GM19467 (cell line): ENCODE results near the gene PDGFRB.

Source experiments
- ATAC-seq: cut with Tn5 transposase; IDR thresholded peaks from one replicate; pipeline ENCODE4 v1.9.1; 2021; ENCODE audit warnings: mild to moderate bottlenecking, moderate library complexity; ENCODE audit not compliant: unreplicated experiment

PDGFRB gene

DNA sequence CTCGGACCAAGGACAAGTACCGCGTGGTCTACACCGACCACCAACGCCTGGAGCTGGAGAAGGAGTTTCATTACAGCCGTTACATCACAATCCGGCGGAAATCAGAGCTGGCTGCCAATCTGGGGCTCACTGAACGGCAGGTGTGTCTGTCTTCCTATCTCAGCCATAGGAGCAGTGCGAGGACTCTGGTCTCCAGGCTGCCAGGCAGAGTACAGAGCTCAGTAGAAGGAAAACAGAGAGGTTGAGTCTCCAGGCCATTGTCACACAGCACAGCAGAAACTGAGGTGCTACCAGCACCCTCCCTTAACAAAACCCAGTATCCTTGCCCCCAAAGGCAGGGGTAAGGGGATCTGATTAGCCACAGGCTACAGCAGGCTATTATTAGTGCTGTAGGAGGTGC is 27.1 kb upstream of the PDGFRB start:
- ATAC-seq = no peak

DNA sequence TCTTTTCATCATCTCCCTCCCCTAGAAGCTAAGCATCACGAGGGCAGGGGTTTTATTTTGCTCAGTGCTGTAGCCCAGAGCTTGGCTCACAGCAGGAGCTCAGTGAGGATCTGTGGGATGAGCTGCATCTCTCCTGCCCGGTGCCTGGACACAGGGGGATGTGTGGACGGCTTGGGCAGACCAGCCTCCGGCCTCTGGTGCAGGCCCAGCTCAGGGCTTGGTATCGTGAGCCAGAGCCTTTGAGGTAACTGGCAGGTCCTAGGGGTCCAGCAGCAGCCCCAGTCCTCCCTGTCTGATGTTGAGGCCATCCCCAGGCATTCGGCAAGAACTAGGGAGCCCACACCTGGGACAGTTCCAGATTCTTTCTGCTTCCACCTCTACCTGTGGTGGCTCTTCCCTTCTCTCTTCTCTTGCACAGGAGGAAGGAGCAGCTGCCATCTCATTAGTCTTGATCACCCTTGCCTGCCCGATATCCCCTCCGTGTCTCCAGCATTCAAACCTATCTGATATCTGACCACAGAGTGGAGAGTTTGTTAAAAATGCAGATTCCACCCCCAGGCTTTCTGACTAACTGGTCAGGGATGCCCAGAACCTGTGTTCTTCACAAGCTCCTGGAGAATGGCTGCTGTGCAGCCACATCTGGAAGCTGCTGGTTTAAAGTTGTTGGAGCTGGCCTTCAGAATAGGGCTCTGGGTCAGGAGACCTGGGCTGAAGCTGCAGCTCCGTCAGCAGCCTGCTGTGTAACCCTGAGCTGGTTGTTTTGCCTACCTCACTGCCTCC is 26.3 kb upstream of the PDGFRB start:
- no peak for ATAC-seq

DNA sequence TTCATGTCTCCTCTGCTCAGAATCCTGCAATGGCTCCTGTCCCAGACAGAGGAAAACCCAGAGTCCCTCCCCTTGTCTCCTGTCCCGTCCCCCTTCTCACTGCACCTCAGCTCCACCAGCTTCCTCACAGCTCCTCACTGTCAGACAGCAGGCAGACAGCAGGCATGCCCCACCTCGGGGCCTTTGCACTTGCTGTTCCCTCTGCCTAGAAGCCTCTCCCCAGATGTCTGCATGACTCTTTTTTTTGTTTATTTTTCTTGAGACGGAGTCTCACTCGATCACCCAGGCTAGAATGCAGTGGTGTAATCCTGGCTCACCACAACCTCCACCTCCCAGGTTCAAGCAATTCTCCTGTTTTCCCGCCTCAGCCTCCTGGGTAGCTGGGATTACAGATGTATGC is 25.4 kb upstream of the PDGFRB start:
- no peak for ATAC-seq

DNA sequence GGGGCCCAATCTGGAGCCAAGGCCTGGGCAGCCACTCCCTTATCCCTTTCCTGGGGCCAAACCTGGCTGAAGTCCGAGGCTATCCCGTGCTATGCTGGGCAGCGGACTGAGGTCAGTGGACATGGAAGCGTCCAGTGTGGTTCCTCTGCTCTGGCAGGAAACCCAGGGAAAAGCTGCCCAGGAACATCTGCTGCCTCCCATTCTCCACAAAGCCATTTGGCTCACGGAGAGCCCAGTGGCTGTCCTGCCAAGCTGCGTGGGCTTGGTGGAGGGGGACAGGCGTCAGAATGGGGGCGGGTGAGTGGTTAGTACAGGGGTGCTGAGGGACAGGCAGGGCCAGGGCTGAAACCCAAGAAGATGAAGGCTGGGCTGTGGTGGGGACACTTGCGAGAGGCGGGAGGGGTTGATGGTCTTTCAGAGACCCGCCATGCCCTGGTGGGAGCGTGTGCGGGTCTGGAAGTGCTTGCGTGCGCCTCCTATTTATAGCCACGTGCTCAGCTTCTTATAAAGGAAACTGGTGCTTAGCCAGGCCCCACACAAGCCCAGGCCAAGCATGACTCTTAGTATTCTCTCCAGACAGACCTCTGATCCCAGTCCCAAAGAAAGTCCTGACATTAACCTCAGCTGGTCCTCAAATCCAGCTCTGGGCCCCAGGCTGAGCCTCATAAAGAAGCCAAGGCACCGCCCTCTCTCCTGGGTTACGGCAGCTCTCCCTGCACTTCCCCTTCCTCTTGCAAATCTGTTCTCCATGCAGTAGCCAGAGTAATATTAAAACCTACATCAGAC is 24.8 kb upstream of the PDGFRB start:
- ATAC-seq = no peak

DNA sequence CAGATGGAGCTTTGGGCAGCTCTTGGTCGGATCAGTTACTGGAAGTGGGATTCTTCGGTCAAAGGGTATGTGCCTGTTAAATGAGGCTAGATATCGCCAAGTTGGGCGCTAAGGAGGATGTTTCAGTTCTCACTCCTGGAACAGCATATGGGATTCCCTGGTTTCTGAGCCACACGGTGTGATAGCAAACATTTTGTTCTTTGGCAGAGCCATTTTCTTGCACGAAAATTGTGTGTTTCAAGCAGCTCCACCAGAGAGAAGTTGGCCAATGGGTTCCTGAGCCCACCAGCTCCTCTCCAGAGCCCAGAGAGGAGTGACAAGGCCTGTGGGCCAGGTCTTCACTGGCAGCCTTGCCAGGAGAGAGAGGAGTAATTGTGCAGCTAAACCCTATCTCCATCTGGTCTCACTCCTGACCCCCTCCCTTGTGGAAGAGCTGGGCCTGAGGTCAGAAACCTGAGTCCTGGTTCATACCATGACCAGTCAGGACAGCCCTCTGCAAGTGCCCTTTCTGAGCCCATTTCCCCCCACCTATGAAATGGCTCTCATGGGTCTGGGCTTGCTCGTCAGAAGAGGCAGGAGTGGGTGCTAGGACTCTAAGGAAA is 23.5 kb upstream of the PDGFRB start:
- no peak for ATAC-seq

DNA sequence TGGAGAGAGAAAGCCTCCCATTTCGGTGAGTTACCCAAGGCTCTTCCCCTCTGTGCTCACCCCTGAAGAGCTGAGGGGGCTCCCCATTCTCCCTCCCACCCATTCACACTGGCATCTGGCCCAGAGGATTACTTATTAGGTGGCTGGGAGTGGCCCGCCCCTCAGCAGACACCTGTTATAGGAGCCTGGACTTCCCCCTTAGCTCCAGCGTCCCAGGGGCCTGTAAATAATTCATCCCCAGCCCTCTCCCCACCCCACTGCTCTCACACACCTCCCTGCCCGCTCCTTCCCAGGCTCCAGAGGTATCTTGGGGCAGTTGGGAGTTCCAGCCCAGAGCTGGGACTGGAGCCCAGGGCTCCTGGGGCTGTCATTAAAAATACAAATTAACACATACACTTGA is 22.6 kb upstream of the PDGFRB start:
- no peak for ATAC-seq

DNA sequence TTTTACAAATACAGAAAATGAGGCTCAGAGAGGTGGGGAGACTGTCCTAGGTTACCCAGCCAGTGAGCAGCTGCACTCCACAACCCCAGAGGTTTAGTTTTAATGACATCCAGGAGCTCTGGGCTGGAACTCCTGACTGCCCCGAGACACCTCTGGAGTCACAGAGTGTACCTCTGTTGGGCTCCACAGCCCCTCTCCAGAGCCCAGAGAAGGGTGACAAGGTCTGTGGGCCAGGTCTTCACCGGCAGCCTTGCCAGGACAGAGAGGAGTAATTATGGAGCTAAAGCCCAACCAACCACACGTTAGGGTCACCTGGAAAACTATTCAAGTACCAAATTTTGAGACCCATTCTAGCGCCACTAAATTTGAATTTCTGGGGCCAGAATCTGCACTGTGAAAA is 22.1 kb upstream of the PDGFRB start:
- ATAC-seq = no peak

DNA sequence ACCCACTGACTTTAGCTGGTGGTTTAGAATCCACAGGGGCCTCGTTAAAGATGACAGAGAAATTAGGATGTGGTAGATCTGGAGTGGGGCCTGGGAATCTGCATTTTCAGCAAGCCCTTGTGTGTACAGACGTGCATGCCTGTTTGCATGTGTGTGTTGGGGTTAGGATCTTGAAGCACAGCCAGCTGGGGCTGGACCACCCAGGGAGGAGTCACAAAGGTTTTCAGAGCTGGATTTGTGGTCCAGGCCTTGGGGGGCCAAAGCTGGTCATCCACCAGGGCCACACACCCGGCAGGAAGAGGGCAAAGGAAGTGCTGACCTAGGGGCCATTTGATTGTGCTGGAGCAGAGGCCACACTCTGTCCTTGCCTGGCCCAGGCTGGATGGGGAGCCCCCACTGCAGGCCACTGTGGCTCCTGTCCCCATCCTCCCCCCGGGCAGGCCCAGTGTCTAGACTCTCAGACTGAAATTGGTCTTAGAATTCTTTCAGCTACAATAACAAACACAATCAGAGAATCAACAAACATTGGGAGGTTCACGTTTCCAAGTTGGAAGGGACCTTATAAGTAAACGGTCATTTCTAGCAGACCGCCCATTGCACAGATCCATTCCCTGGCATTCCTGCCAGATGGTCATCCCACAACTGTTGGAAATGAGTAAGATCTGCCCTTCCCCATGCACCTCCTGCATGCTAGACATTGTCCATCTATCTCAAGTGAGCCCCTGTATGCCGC is 21.3 kb upstream of the PDGFRB start:
- no peak for ATAC-seq

DNA sequence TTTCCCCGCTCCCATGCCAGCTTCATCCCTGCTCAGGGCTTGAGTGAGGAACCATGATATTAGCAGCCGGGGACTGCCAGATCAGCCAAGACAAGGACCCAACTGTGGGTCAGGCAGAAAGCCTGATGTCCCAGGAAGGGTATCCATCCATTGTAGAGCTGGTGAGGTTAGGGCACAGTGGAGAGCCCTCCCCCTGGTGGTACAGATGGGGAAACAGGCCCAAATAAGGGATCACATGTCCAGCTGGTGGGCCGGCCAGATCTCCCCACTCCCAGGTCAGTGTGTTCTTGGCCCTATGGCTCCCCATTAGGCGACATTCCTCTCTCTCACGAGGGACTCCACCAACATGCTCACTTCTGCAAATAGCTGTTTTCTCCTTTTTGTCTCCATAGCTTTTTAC is 19.9 kb upstream of the PDGFRB start:
- no peak for ATAC-seq

DNA sequence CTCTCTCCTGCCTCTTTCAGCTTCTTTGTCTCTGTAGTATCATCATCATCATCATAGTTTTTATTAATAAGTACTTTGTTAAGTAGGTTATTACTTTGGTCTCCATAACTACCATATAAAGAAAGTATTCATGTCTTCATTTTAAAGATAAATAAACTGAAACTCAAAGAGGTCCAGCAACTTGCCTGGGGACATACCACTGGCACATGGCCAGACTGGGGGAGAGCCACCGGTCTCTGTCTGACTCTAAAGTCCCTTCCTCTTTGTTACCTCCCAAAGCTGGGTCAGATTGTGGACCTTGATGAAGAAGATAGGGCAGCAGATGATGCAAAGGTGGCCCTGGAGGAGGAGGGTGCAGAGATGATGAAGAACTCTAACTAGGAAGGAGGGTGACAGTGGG is 19.4 kb upstream of the PDGFRB start:
- no peak for ATAC-seq

DNA sequence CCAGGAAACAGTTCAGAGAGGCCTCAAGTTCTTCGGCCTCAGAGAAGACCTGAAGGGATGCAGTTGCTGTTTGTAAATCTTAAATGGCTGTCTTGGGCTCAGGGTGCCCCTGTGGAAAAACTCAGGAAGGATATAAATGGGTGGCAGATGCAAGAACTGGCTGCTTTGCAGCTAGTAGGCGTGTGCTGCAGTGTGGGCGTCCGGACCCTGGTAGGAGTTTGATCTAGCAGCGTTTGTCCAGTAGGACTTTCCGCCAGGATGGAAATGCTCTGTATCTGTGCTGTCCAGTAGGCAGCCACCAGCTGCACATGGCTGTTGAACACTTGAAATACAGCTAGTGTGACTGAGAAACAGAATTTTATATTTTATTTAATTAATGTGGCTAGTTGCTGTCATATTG is 18.6 kb upstream of the PDGFRB start:
- ATAC-seq = no peak

DNA sequence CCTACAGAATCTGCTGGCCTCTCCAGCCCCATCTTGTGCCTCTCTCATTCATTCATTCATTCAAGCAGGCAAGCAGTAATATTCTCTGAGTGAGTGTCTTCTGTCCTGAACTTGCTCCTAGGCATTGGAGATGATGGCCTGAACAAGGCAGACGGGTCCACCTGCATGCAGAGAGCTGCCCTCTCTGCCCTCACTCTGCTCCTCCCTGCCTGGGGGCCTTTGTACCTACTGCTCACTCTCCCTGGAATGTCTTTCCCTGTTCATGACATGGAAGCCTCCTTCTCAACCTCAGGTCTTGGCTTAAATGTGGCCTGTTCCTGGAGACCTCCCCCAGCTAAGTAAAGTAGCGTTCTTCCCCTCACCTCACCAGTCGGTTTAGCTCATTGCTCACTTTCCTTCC is 17.5 kb upstream of the PDGFRB start:
- ATAC-seq = no peak

DNA sequence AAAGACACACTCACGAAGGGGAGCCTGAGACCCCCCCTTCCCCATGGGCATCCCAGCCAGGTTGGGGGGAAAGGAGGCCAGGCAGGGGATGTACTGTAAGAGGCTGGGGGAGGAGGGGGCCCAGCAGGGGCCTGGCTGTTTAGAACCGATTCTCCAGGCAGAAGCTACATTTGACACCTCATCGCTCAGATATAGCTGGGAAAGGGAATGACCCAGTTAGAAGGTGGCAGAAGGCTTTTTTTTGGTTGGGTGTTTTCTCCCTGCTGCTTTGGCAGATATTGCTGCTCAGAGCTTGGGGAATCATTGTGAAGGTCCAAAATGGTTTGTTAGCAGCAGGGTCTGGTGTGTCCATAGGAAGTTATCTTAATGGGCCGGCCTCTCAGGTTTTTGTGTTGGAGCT is 16.9 kb upstream of the PDGFRB start:
- ATAC-seq = no peak

DNA sequence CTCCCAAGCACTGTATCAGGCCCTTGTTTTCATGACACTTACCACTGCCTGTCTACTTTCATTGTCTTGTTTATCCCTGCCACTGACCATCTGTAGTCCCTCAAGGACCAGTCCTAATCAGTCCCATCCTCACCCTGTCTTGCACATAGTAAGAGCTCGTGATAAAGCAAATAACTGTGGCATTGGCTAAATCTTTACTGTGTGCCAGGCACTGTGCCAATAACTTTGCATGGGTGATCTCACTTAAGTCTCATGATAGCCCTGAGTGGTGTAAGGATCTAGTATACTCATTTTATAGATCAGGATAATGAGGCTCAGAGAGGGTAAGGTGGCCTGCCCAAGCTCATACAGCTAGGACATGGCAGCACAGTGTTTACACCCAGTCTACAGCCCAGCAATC is 16.5 kb upstream of the PDGFRB start:
- no peak for ATAC-seq

DNA sequence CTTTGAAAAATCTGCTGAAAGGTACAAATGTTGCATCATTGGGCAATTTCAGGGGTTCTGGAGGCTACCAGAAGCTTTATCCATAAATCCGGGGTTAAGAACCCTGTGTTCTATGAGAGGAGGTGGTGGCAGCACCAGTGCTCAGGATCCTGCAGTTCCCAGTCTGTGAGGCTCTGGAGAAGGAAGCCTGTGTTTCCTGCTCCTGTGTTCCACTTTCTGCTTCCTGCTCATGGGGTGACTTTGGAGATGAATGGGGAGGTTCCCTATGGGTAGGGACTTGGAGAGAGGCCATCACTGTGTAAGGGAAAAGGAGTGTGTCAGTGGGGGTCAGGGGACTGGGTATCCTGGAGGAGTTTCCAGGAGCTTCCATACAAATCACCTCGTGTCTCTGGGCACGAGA is 13.2 kb upstream of the PDGFRB start:
- no peak for ATAC-seq

DNA sequence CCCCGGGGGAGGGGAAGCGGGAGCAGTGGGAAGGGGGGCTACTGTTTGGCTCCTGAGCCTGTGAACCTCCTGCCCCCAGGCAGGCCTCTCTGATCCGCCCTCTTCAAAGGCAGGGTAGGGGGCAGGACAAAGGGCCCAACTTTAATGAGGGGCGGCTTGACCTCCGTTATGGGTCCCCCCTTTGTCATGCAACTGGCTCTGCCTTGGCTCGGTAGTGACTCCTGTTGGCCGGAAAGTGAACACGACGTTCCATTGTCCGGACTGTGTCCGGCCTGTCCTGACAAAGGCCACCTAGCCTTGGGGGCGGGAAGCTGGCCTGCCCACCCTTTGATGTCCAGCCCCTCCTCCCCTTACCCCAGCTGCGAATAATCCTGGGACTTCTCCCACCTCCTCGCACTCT is 12.3 kb upstream of the PDGFRB start:
- ATAC-seq = no peak

DNA sequence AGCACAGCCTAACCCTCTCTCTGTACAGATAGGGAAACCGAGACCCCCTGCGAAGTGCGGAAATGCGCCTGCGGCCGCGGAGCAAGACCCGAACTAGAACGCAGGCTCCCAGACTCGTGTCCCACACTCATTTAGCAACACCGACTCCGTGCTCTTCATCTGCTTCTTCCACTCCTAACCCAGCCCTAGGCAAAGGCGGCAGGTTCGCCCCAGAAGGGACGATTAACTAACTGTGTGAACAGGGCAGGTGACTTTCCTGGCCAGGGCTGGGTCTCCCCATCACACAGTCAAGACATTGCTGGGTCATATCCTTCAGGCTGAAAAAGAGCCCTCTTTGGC is 11.8 kb upstream of the PDGFRB start:
- ATAC-seq = no peak

DNA sequence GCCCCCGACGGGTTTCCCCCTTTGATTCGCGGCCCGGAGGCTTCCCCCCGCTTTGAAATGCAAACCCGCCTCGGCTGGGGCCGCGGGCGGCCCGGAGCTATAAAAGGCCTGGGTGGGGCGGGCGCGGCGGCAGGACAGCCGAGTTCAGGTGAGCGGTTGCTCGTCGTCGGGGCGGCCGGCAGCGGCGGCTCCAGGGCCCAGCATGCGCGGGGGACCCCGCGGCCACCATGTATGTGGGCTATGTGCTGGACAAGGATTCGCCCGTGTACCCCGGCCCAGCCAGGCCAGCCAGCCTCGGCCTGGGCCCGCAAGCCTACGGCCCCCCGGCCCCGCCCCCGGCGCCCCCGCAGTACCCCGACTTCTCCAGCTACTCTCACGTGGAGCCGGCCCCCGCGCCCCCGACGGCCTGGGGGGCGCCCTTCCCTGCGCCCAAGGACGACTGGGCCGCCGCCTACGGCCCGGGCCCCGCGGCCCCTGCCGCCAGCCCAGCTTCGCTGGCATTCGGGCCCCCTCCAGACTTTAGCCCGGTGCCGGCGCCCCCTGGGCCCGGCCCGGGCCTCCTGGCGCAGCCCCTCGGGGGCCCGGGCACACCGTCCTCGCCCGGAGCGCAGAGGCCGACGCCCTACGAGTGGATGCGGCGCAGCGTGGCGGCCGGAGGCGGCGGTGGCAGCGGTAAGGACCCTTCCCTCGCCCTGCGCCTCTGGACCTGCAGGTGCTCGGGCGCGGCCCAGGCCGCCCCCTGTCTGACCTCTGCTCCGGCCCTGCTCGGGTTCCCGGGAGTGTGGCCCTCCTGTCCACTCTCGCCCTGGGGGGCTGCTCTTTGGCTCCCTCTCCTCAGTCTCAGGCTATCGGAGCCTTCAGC is 11.2 kb upstream of the PDGFRB start, which contains the start of gene CDX1:
TSS of gene CDX1 (plus strand) at position 129 of the 862 bp plus-strand sequence. CDS start at position 228, 99 bp downstream.
- ATAC-seq = no peak

DNA sequence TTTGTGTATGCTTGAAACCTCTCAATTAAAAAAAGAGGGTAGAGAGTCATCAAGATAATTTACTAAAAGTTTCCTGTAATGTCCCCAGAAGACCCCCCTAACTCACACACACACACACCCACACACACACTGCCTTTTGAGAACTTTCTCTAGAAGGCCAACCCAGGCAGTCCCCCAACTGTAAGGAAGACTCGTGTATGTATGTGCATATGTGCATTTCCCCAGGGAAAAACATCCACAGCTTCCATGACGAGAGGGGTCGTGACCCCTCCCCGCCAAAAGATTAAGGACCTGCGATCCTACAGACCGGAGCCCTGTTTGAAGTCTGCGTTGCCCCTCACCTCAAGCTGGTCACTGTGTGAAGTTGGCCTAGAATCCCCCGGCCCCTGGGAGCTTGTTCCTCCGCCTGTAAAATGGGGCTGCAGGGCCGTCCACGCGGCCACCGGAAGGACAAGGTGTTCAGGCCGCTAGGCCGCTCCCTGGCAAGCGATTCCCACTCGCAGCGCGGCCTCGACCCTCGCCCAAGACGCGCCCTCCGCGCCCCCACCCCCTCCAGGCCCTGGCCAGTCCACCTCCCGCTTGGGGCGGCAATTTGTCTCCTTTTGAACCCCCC is 10.5 kb upstream of the PDGFRB start:
- no peak for ATAC-seq
